ENCODE data around the gene SLC30A5. TPM values are rescaled to one million over a fixed set of nuclear protein-coding genes. Genes with fewer than 3 reads are reported as not detected.

The SLC30A5 gene
- total RNA-seq, 1 donor from 2014 or later: 58.8 TPM

- Mint-ChIP-seq H3K4me3 (ENCODE audit: unreplicated experiment) (no peak overlapping the region), H3K27me3 (ENCODE audit: low read depth, unreplicated experiment) (no peaks in the 10 kb centered on the region), H3K27ac (ENCODE audit: unreplicated experiment) (no peak overlapping the region), H3K36me3 (ENCODE audit: low read depth, unreplicated experiment) (peaks cover 6% of the 10 kb centered on the region), H3K9me3 (ENCODE audit: unreplicated experiment) (peaks cover 2% of the 10 kb centered on the region), H3K4me1 (ENCODE audit: low read depth, unreplicated experiment) (peaks cover 8% of the 10 kb centered on the region)
- no peak for DNase-seq (ENCODE audit: low read depth)
- Histone ChIP-seq H2AFZ (ENCODE audit: low read depth, low read length) (no peak overlapping the region), H3K9ac (ENCODE audit: low read length) (no peak overlapping the region), H3K4me1 (ENCODE audit: insufficient read depth, low read length) (peaks cover 8% of the 10 kb centered on the region), H3K27ac (ENCODE audit: low read depth, low read length) (no peak overlapping the region), H3K36me3 (ENCODE audit: insufficient read depth, low read length) (peaks cover 34% of the 10 kb centered on the region), H3K9me3 (ENCODE audit: insufficient read depth, low read depth, low read length) (no peaks in the 10 kb centered on the region), H3K79me2 (ENCODE audit: insufficient read depth, low read length) (peaks cover 57% of the 10 kb centered on the region), H3K27me3 (ENCODE audit: insufficient read depth, low read length) (no peaks in the 10 kb centered on the region), H4K20me1 (ENCODE audit: insufficient read depth, low read length) (peaks cover 6% of the 10 kb centered on the region), H3K4me2 (ENCODE audit: low read length) (no peak overlapping the region), H3K4me3 (ENCODE audit: insufficient read depth, low read depth, low read length) (no peak overlapping the region)
- FAIRE-seq: no peak
- TF ChIP-seq, protein P1, sequence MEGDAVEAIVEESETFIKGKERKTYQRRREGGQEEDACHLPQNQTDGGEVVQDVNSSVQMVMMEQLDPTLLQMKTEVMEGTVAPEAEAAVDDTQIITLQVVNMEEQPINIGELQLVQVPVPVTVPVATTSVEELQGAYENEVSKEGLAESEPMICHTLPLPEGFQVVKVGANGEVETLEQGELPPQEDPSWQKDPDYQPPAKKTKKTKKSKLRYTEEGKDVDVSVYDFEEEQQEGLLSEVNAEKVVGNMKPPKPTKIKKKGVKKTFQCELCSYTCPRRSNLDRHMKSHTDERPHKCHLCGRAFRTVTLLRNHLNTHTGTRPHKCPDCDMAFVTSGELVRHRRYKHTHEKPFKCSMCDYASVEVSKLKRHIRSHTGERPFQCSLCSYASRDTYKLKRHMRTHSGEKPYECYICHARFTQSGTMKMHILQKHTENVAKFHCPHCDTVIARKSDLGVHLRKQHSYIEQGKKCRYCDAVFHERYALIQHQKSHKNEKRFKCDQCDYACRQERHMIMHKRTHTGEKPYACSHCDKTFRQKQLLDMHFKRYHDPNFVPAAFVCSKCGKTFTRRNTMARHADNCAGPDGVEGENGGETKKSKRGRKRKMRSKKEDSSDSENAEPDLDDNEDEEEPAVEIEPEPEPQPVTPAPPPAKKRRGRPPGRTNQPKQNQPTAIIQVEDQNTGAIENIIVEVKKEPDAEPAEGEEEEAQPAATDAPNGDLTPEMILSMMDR (IDR thresholded peaks at IDR 0.05; ENCODE audit: insufficient read depth, low read depth, low read length): no peak
- no peak for TF ChIP-seq EZH2 (IDR thresholded peaks at IDR 0.05; ENCODE audit: insufficient read depth, low read length)
Observed at GRCh38 chr5:69170495-69170894, 76.7 kb downstream of the SLC30A5 start.

- Mint-ChIP-seq H3K4me1 (ENCODE audit: low read depth, unreplicated experiment) (peaks cover 8% of the 10 kb centered on the region), H3K4me3 (ENCODE audit: unreplicated experiment) (no peak overlapping the region), H3K9me3 (ENCODE audit: unreplicated experiment) (no peaks in the 10 kb centered on the region), H3K36me3 (ENCODE audit: low read depth, unreplicated experiment) (peaks cover 6% of the 10 kb centered on the region), H3K27me3 (ENCODE audit: low read depth, unreplicated experiment) (no peaks in the 10 kb centered on the region), H3K27ac (ENCODE audit: unreplicated experiment) (no peak overlapping the region)
- Histone ChIP-seq H2AFZ (ENCODE audit: low read depth, low read length) (no peak overlapping the region), H4K20me1 (ENCODE audit: insufficient read depth, low read length) (peaks cover 6% of the 10 kb centered on the region), H3K36me3 (ENCODE audit: insufficient read depth, low read length) (peaks cover 34% of the 10 kb centered on the region), H3K9me3 (ENCODE audit: insufficient read depth, low read depth, low read length) (no peaks in the 10 kb centered on the region), H3K79me2 (ENCODE audit: insufficient read depth, low read length) (peaks cover 57% of the 10 kb centered on the region), H3K4me1 (ENCODE audit: insufficient read depth, low read length) (peaks cover 8% of the 10 kb centered on the region), H3K27me3 (ENCODE audit: insufficient read depth, low read length) (no peaks in the 10 kb centered on the region), H3K27ac (ENCODE audit: low read depth, low read length) (no peak overlapping the region), H3K9ac (ENCODE audit: low read length) (no peak overlapping the region), H3K4me3 (ENCODE audit: insufficient read depth, low read depth, low read length) (no peak overlapping the region), H3K4me2 (ENCODE audit: low read length) (peak overlapping the region; percentile 17)
- no peak for TF ChIP-seq EZH2 (IDR thresholded peaks at IDR 0.05; ENCODE audit: insufficient read depth, low read length)
- TF ChIP-seq, protein P1 (IDR thresholded peaks at IDR 0.05; ENCODE audit: insufficient read depth, low read depth, low read length): no peak
- FAIRE-seq (no peak), DNase-seq (ENCODE audit: low read depth) (no peak)
Observed at GRCh38 chr5:69170969-69171368, 77.2 kb downstream of the SLC30A5 start.

Other genes with a start within 250 kb of the SLC30A5 start
- 34.2 and 49.8 TPM in 2 replicates for gene CCNB1, start 73.1 kb downstream of the SLC30A5 start, total RNA-seq
- gene CENPH, start 95.6 kb downstream of the SLC30A5 start, total RNA-seq: 4.9 and 5.0 TPM in 2 replicates
- gene CDK7, start 140.9 kb downstream of the SLC30A5 start, total RNA-seq: 53.6 and 58.3 TPM in 2 replicates
- gene CCDC125, start 238.8 kb downstream of the SLC30A5 start, total RNA-seq: 1.7 and 2.5 TPM in 2 replicates

All from astrocyte (in vitro differentiated cells and primary cell).